SK-N-SH treated with all-trans-retinoic acid at 6 μM for 48 hours (cell line): ENCODE measurements around the gene PRR35.
A peak's percentile ranks its signal among the peaks of the same experiment; 100 is the strongest.

Experiments used
- ATAC-seq: fragments of 200-7000 bp; cut with Tn5 transposase; 3 replicates; pipeline ENCODE4 v1.9.1; 2020; ENCODE audit warnings: mild to moderate bottlenecking, moderate library complexity
- ARNTL ChIP-seq: fragments of 450-650 bp; formaldehyde crosslinking; IDR thresholded peaks from 2 replicates; pipeline ENCODE4 v1.5.0; 2020; ENCODE audit warnings: low read depth, mild to moderate bottlenecking, moderate library complexity, borderline replicate concordance
- BACH2 ChIP-seq: fragments of 250-450 bp; sonication (Bioruptor Pico); IDR thresholded peaks from 2 replicates; pipeline ENCODE4 v1.9.0; 2021; ENCODE audit warnings: mild to moderate bottlenecking, borderline replicate concordance
- CREB5 ChIP-seq: fragments of 250-450 bp; sonication (Bioruptor Pico); IDR thresholded peaks from 2 replicates; pipeline ENCODE4 v1.5.1; 2020; ENCODE audit warnings: low read depth, mild to moderate bottlenecking, moderate library complexity
- CSRNP3 ChIP-seq: fragments of 250-450 bp; sonication (Bioruptor Pico); IDR thresholded peaks from 2 replicates; pipeline ENCODE4 v1.5.1; 2021; ENCODE audit warnings: mild to moderate bottlenecking, moderate library complexity
- ESRRG ChIP-seq: fragments of 250-450 bp; sonication (Bioruptor Pico); IDR thresholded peaks from 2 replicates; pipeline ENCODE4 v1.6.1; 2021; ENCODE audit warnings: mild to moderate bottlenecking
- GLIS3 ChIP-seq: fragments of 250-450 bp; sonication (Bioruptor Pico); IDR thresholded peaks from 2 replicates; pipeline ENCODE4 v1.5.0; 2020; ENCODE audit warnings: mild to moderate bottlenecking, moderate library complexity
- ISL1 ChIP-seq: fragments of 250-450 bp; sonication (Bioruptor Pico); IDR thresholded peaks from 2 replicates; pipeline ENCODE4 v2.1.2; 2022; ENCODE audit warnings: mild to moderate bottlenecking, moderate library complexity
- OSR1 ChIP-seq: fragments of 250-450 bp; sonication (Bioruptor Pico); IDR thresholded peaks from 2 replicates; pipeline ENCODE4 v1.8.0; 2022; ENCODE audit warnings: moderate library complexity, mild to moderate bottlenecking, inconsistent platforms
- PPARA ChIP-seq: fragments of 250-450 bp; sonication (Bioruptor Pico); IDR thresholded peaks from 2 replicates; pipeline ENCODE4 v1.5.0; 2020; ENCODE audit warnings: mild to moderate bottlenecking, borderline replicate concordance
- RARB ChIP-seq: fragments of 250-450 bp; sonication (Bioruptor Pico); IDR thresholded peaks from 2 replicates; pipeline ENCODE4 v1.8.0; 2021; ENCODE audit warnings: mild to moderate bottlenecking, moderate library complexity
- SNAI2 ChIP-seq: fragments of 250-450 bp; sonication (Bioruptor Pico); IDR thresholded peaks from 2 replicates; pipeline ENCODE4 v1.5.0; 2020; ENCODE audit warnings: mild to moderate bottlenecking, moderate library complexity
- TCF4 ChIP-seq: fragments of 250-450 bp; sonication (Bioruptor Pico); IDR thresholded peaks from 2 replicates; pipeline ENCODE4 v1.8.0; 2021; ENCODE audit warnings: mild to moderate bottlenecking, moderate library complexity, borderline replicate concordance
- TOX ChIP-seq: fragments of 250-450 bp; sonication (Bioruptor Pico); IDR thresholded peaks from 2 replicates; pipeline ENCODE4 v1.8.0; 2021; ENCODE audit warnings: mild to moderate bottlenecking, moderate library complexity, borderline replicate concordance
- ZC3H10 ChIP-seq: fragments of 250-450 bp; sonication (Bioruptor Pico); IDR thresholded peaks from 2 replicates; pipeline ENCODE4 v1.5.1; 2021; ENCODE audit warnings: mild to moderate bottlenecking, moderate library complexity
- ZFP30 ChIP-seq: fragments of 450-650 bp; formaldehyde crosslinking; IDR thresholded peaks from 2 replicates; pipeline ENCODE4 v1.5.0; 2022; ENCODE audit warnings: mild to moderate bottlenecking, moderate library complexity
- ZNF565 ChIP-seq: fragments of 450-650 bp; formaldehyde crosslinking; conservative IDR thresholded peaks from 2 replicates; pipeline ENCODE4 v1.5.0; 2020; ENCODE audit warnings: low read depth, mild to moderate bottlenecking, moderate library complexity
- ZNF70 ChIP-seq: fragments of 450-650 bp; formaldehyde crosslinking; IDR thresholded peaks from 2 replicates; pipeline ENCODE4 v1.5.0; 2020; ENCODE audit warnings: mild to moderate bottlenecking, moderate library complexity
- ZNF8 ChIP-seq: fragments of 450-650 bp; formaldehyde crosslinking; IDR thresholded peaks from 2 replicates; pipeline ENCODE4 v1.5.0; 2020; ENCODE audit warnings: mild to moderate bottlenecking, moderate library complexity
- TF ChIP-seq, protein P1 (sequence below): fragments of 250-450 bp; sonication (Bioruptor Pico); IDR thresholded peaks from 2 replicates; pipeline ENCODE4 v1.5.0; 2020; ENCODE audit warnings: mild to moderate bottlenecking, moderate library complexity
- TF ChIP-seq, protein P2 (sequence below): fragments of 250-450 bp; sonication (Bioruptor Pico); IDR thresholded peaks from 2 replicates; pipeline ENCODE4 v1.8.0; 2021; ENCODE audit warnings: low read depth, mild to moderate bottlenecking, moderate library complexity, borderline replicate concordance
- TF ChIP-seq, protein P3 (sequence below): fragments of 250-450 bp; sonication (Bioruptor Pico); IDR thresholded peaks from 2 replicates; pipeline ENCODE4 v1.8.0; 2020; ENCODE audit warnings: mild to moderate bottlenecking, moderate library complexity, borderline replicate concordance

PRR35 gene

DNA sequence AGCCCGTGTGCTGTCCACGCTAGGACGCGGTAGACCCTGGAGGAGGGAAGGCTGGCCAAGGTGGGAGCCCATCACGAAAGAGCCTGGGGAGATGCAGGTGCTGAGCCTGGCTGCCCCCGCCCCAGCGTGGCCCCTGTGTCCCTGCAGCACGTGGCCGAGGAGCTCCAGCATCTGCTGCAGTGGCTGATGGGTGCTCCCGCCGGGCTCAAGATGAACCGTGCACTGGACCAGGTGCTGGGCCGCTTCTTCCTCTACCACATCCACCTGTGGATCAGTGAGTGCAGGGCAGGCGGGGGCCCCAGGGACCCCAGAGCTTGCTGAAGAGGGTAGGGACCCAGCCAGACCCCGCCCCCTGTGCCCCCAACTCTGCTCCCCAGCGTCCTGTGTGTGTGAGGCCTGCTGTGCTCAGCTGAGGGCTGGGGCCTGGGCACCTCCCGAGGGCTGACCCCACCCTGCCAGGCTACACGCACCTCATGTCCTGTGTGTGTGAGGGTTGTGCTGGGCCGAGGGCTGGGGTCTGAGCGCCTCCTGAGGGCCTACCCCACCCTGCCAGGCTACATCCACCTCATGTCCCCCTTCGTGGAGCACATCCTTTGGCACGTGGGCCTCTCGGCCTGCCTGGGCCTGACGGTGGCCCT is 18.2 kb downstream of the PRR35 start (continued):
- TF ChIP-seq CREB5 (CRISPR knock-in tag) (no peak), ISL1 (CRISPR knock-in tag) (no peak), GLIS3 (no peak), TOX (no peak)
- TF ChIP-seq, protein P1, sequence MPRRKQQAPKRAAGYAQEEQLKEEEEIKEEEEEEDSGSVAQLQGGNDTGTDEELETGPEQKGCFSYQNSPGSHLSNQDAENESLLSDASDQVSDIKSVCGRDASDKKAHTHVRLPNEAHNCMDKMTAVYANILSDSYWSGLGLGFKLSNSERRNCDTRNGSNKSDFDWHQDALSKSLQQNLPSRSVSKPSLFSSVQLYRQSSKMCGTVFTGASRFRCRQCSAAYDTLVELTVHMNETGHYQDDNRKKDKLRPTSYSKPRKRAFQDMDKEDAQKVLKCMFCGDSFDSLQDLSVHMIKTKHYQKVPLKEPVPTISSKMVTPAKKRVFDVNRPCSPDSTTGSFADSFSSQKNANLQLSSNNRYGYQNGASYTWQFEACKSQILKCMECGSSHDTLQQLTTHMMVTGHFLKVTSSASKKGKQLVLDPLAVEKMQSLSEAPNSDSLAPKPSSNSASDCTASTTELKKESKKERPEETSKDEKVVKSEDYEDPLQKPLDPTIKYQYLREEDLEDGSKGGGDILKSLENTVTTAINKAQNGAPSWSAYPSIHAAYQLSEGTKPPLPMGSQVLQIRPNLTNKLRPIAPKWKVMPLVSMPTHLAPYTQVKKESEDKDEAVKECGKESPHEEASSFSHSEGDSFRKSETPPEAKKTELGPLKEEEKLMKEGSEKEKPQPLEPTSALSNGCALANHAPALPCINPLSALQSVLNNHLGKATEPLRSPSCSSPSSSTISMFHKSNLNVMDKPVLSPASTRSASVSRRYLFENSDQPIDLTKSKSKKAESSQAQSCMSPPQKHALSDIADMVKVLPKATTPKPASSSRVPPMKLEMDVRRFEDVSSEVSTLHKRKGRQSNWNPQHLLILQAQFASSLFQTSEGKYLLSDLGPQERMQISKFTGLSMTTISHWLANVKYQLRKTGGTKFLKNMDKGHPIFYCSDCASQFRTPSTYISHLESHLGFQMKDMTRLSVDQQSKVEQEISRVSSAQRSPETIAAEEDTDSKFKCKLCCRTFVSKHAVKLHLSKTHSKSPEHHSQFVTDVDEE (CRISPR knock-in tag), result no peak
- TF ChIP-seq, all 23 proteins: peak for 0

DNA sequence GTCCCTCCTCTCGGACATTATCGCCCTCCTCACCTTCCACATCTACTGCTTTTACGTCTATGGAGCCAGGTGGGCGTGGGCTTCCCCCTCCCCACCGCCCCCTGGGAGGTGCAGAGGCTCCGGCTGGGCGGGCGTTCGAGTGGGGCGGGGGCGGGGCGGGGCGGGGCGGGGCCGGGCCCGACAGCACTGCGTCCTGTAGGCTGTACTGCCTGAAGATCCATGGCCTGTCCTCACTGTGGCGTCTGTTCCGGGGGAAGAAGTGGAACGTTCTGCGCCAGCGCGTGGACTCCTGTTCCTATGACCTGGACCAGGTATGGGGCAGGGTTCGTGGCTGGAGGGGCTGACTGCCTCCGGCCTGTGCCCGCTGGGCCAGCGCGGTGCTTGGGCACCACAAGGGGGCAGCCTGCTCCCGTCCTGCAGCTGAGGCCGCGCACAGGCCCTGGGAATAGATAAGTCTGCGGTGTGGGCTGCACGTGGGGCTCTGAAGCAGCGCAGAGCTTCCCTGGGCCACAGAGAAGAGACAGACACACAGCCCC is 18.7 kb downstream of the PRR35 start:
- peak; percentile 55 for ATAC-seq
- TF ChIP-seq, protein P1 (CRISPR knock-in tag), result no peak
- TF ChIP-seq SNAI2 (CRISPR knock-in tag) (no peak), ZNF70 (CRISPR knock-in tag) (no peak), TOX (no peak), ESRRG (CRISPR knock-in tag) (no peak), ISL1 (CRISPR knock-in tag) (no peak), CSRNP3 (CRISPR knock-in tag) (no peak), ARNTL (CRISPR knock-in tag) (no peak), OSR1 (CRISPR knock-in tag) (no peak), RARB (CRISPR knock-in tag) (no peak), ZC3H10 (CRISPR knock-in tag) (no peak), TCF4 (CRISPR knock-in tag) (no peak)
- TF ChIP-seq, protein P2, sequence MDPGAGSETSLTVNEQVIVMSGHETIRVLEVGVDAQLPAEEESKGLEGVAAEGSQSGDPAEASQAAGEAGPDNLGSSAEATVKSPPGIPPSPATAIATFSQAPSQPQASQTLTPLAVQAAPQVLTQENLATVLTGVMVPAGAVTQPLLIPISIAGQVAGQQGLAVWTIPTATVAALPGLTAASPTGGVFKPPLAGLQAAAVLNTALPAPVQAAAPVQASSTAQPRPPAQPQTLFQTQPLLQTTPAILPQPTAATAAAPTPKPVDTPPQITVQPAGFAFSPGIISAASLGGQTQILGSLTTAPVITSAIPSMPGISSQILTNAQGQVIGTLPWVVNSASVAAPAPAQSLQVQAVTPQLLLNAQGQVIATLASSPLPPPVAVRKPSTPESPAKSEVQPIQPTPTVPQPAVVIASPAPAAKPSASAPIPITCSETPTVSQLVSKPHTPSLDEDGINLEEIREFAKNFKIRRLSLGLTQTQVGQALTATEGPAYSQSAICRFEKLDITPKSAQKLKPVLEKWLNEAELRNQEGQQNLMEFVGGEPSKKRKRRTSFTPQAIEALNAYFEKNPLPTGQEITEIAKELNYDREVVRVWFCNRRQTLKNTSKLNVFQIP, result no peak

DNA sequence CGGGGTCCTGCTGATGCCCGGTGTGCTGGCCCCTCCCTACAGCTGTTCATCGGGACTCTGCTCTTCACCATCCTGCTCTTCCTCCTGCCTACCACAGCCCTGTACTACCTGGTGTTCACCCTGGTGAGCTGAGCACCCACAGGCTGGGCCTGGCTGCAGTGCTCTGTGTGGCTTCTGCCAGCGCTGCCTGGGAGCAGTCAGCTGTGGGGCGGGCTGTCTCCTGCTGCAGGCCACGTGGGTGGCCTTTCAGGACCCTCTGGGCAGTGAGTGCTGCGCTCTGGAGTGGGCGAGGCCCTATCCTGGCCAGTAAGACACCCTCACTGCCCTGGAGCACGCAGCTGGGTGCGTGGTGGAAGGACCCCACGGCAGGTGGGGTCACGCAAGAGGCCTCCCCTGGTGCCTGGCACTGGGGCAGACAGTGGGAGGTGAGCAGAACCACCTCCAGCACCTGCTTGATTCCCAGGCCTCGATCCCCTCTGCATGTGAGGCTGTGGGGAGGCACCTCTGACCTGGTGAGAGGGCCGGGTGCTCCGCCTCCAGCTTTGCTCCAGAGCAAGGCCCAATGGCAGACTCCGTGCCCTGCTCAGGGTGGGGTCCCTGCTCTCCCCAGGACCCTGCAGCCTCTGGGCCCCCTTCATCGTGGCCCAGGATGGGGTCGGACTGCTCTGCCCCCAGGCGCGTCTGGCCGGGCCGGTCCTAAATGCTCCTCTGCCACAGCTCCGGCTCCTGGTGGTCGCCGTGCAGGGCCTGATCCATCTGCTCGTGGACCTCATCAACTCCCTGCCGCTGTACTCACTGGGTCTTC is 20.1 kb downstream of the PRR35 start:
- no peak for ATAC-seq
- TF ChIP-seq BACH2 (CRISPR knock-in tag) (no peak), ESRRG (CRISPR knock-in tag) (no peak), ISL1 (CRISPR knock-in tag) (no peak), TOX (no peak), ZNF565 (no peak), ZFP30 (CRISPR knock-in tag) (no peak), TCF4 (CRISPR knock-in tag) (no peak), ZNF8 (no peak), PPARA (no peak)
- TF ChIP-seq, protein P3, sequence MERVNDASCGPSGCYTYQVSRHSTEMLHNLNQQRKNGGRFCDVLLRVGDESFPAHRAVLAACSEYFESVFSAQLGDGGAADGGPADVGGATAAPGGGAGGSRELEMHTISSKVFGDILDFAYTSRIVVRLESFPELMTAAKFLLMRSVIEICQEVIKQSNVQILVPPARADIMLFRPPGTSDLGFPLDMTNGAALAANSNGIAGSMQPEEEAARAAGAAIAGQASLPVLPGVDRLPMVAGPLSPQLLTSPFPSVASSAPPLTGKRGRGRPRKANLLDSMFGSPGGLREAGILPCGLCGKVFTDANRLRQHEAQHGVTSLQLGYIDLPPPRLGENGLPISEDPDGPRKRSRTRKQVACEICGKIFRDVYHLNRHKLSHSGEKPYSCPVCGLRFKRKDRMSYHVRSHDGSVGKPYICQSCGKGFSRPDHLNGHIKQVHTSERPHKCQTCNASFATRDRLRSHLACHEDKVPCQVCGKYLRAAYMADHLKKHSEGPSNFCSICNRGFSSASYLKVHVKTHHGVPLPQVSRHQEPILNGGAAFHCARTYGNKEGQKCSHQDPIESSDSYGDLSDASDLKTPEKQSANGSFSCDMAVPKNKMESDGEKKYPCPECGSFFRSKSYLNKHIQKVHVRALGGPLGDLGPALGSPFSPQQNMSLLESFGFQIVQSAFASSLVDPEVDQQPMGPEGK (CRISPR knock-in tag), result no peak
- TF ChIP-seq, protein P1 (CRISPR knock-in tag), result no peak
